Lower leg skin (tissue), 3 donors: Measurements from ENCODE around the gene CTNS.

Experiments
- POLR2A ChIP-seq, 2 donors: fragments of 450-650 bp; IDR thresholded peaks; one replicate each; pipeline ENCODE4 v1.6.1; 2016 to 2017; ENCODE audit warnings: antibody characterized with exemption in 2 of 2, mild to moderate bottlenecking in 1 of 2, moderate library complexity in 1 of 2
- TF ChIP-seq, protein P1 (sequence below), 3 donors: fragments of 450-650 bp; IDR thresholded peaks; one replicate each; pipeline ENCODE4 v1.5.1; 2016; ENCODE audit warnings: antibody characterized with exemption in 3 of 3, mild to moderate bottlenecking in 3 of 3, moderate library complexity in 2 of 3

DNA sequence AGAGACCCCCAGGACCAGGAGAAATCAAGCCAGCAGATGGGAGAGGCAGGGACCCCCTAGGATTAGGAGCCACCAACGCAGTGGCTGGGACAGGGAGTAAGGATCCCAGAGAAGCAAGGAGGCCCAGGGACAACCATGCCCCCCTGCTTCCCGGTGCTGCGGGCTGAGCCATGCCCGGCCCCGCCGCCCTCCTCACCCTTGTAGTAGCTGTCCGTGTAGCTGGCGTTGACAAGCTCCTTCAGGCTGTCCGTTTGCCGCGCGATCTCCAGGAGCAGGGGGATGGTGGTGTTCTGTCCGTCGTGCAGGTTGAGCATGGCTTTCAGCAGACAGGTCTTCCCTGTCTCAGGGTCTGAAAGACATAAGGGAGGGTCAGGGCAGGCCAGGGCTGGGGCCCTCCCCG, 45.8 kb upstream of the CTNS start:
- TF ChIP-seq, protein P1, sequence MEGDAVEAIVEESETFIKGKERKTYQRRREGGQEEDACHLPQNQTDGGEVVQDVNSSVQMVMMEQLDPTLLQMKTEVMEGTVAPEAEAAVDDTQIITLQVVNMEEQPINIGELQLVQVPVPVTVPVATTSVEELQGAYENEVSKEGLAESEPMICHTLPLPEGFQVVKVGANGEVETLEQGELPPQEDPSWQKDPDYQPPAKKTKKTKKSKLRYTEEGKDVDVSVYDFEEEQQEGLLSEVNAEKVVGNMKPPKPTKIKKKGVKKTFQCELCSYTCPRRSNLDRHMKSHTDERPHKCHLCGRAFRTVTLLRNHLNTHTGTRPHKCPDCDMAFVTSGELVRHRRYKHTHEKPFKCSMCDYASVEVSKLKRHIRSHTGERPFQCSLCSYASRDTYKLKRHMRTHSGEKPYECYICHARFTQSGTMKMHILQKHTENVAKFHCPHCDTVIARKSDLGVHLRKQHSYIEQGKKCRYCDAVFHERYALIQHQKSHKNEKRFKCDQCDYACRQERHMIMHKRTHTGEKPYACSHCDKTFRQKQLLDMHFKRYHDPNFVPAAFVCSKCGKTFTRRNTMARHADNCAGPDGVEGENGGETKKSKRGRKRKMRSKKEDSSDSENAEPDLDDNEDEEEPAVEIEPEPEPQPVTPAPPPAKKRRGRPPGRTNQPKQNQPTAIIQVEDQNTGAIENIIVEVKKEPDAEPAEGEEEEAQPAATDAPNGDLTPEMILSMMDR (IDR thresholded peaks at IDR 0.05), result no peak
- TF ChIP-seq POLR2A (IDR thresholded peaks at IDR 0.05), result no peak
